ENCODE measurements around the gene OR52I2. TPM values are rescaled to one million over a fixed set of nuclear protein-coding genes. Genes with fewer than 3 reads are reported as not detected.

OR52I2 gene
- total RNA-seq (not detected), polyA plus RNA-seq (ENCODE audit: insufficient read depth, low read depth, low replicate concordance) (not detected)
- long read RNA-seq, donor 1 = 0 reads
- long read RNA-seq, donor 2 = 0 reads
- long read RNA-seq, donor 3 = 0 reads
- long read RNA-seq, donor 4 = 0 reads
- long read RNA-seq, donor 5 = 0 reads
- long read RNA-seq, donor 6 = 0 reads
- long read RNA-seq, donor 7 = 0 reads
- long read RNA-seq, donor 8 = 0 reads
- long read RNA-seq, donor 9 = 0 reads
- long read RNA-seq, donor 10 = 0 reads

DNA sequence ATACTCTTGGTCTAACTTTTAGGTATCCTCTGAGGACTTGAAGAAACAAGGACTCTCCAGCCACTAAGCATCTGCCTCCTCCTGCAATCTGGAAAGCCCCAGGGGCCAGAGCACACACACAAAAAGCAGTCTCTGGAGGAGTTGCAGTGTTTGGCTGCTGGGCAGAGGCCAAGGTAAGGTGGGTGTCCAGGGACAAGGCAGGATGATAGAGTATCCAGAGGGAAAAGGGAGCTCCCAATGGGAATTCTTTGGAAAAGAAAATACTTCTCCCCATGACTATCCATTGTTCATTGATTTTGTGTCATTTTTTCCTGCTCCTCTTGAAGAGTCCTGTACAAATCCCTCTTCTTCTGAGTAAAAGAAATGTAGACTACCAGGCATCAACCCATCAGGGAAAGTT lies at the start of gene OR52I2:
Gene OR52I2, plus strand, starts transcription at position 301 of the 400 bp plus-strand sequence.
- TF ChIP-seq, protein P1, sequence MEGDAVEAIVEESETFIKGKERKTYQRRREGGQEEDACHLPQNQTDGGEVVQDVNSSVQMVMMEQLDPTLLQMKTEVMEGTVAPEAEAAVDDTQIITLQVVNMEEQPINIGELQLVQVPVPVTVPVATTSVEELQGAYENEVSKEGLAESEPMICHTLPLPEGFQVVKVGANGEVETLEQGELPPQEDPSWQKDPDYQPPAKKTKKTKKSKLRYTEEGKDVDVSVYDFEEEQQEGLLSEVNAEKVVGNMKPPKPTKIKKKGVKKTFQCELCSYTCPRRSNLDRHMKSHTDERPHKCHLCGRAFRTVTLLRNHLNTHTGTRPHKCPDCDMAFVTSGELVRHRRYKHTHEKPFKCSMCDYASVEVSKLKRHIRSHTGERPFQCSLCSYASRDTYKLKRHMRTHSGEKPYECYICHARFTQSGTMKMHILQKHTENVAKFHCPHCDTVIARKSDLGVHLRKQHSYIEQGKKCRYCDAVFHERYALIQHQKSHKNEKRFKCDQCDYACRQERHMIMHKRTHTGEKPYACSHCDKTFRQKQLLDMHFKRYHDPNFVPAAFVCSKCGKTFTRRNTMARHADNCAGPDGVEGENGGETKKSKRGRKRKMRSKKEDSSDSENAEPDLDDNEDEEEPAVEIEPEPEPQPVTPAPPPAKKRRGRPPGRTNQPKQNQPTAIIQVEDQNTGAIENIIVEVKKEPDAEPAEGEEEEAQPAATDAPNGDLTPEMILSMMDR (IDR thresholded peaks at IDR 0.05; ENCODE audit: borderline replicate concordance, extremely low read depth, insufficient read depth) = no peak
- H3K4me1 ChIP-seq (ENCODE audit: control insufficient read depth in 2 of 3, insufficient read depth in 2 of 3, low read depth in 1 of 3, low read length in 3 of 3) = no peaks in the 10 kb centered on the region
- H3K9ac ChIP-seq (ENCODE audit: low read length in 3 of 3) = no peak within 1 kb of the TSS
- no peaks in the 10 kb centered on the region for H3K27me3 ChIP-seq (ENCODE audit: control insufficient read depth, insufficient read depth, low read length)
- intact Hi-C loops (cut with DNase I) = no loop called here
- no peaks in the 10 kb centered on the region for H3K36me3 ChIP-seq (ENCODE audit: control insufficient read depth in 2 of 3, insufficient read depth in 3 of 3, low read length in 3 of 3)
- H3K9me3 ChIP-seq (ENCODE audit: control insufficient read depth in 2 of 3, insufficient read depth in 1 of 3, low read length in 3 of 3) = no peaks in the 10 kb centered on the region
- DNase-seq = no peak
- H3K27ac ChIP-seq (ENCODE audit: low read depth in 2 of 2, low read length in 2 of 2) = no peak within 1 kb of the TSS
- no peak within 1 kb of the TSS for H3K4me3 ChIP-seq (ENCODE audit: low read length in 3 of 3)
- no peak for FAIRE-seq

DNA sequence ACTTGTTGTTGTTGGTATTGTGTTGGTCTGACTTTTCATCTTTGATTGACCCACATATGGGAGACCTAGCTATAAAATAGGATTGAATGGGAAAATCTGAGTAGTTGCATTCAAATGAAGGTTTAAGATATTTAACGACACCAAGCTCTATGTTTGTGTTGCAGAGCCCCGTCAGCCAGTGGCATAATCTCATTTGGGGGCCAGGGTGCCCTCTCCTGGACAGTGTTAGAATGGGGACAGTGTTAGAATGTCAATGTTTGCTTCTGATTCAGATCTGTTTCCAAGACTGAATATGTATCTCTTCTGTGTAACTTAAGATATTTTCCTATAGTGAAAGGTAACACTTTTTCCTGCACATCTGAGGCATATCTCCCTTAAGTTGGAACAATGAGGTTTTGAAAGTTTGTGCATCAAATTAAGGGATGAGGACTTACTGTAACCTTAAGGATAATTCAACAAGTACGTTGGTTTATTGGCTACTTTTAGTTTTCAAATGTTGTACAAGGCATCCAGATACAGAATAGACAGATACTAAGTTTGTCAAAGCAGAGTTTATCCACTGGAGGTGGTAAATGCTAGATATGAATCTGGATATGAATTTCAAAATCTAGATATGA lies 41.8 kb upstream of the OR52I2 start:
- Histone ChIP-seq H3K27ac (ENCODE audit: low read depth in 2 of 2, low read length in 2 of 2) (no peak overlapping the region), H3K27me3 (ENCODE audit: control insufficient read depth, insufficient read depth, low read length) (no peaks in the 10 kb centered on the region), H3K4me3 (ENCODE audit: low read length in 3 of 3) (no peak overlapping the region), H3K9me3 (ENCODE audit: control insufficient read depth in 2 of 3, insufficient read depth in 1 of 3, low read length in 3 of 3) (no peaks in the 10 kb centered on the region), H3K36me3 (ENCODE audit: control insufficient read depth in 2 of 3, insufficient read depth in 3 of 3, low read length in 3 of 3) (no peaks in the 10 kb centered on the region), H3K4me1 (ENCODE audit: control insufficient read depth in 2 of 3, insufficient read depth in 2 of 3, low read depth in 1 of 3, low read length in 3 of 3) (no peaks in the 10 kb centered on the region), H3K9ac (ENCODE audit: low read length in 3 of 3) (no peak overlapping the region)
- TF ChIP-seq, protein P1 (IDR thresholded peaks at IDR 0.05; ENCODE audit: borderline replicate concordance, extremely low read depth, insufficient read depth) = peak; percentile 53
- FAIRE-seq = peak; percentile 29
- DNase-seq = peak in 2 of 5 donors; percentile 21 to 51
- intact Hi-C loops (cut with DNase I) = no loop called here

DNA sequence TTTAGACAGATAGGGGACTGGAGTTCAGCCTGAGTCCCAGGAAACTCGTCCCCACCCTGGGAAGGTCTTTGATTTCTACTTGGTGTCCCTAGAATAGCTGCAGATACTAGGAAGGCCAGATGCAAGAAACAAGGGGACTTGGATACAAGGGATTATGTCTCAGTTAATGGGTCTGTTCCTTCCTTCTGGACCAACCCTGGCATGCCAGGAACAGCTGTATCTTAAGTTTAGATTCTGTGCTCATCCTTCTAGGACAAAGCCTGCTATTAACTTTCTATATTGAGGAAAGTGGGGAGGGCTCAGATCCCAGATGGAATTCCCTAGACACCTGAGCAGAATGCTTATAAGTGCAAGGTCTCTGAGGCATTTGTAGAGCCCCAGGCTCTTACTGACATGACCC lies 40.5 kb upstream of the OR52I2 start:
- Histone ChIP-seq H3K27ac (ENCODE audit: low read depth in 2 of 2, low read length in 2 of 2) (no peak overlapping the region), H3K27me3 (ENCODE audit: control insufficient read depth, insufficient read depth, low read length) (no peaks in the 10 kb centered on the region), H3K9me3 (ENCODE audit: control insufficient read depth in 2 of 3, insufficient read depth in 1 of 3, low read length in 3 of 3) (no peaks in the 10 kb centered on the region), H3K9ac (ENCODE audit: low read length in 3 of 3) (no peak overlapping the region), H3K4me1 (ENCODE audit: control insufficient read depth in 2 of 3, insufficient read depth in 2 of 3, low read depth in 1 of 3, low read length in 3 of 3) (no peaks in the 10 kb centered on the region), H3K36me3 (ENCODE audit: control insufficient read depth in 2 of 3, insufficient read depth in 3 of 3, low read length in 3 of 3) (no peaks in the 10 kb centered on the region), H3K4me3 (ENCODE audit: low read length in 3 of 3) (no peak overlapping the region)
- FAIRE-seq = no peak
- TF ChIP-seq, protein P1 (IDR thresholded peaks at IDR 0.05; ENCODE audit: borderline replicate concordance, extremely low read depth, insufficient read depth) = no peak
- intact Hi-C loops (cut with DNase I) = no loop called here
- DNase-seq = no peak

All from kidney (tissue), 22 donors.